HuH-7.5 (cell line): ENCODE results near the gene SOX10.

Source experiments
- DNase-seq: peaks from one replicate; pipeline ENCODE4 v3.0.0; 2011; ENCODE audit warnings: low spot score

The SOX10 gene

GRCh38 chr22:37983860-37984791, at the start of gene SOX10:
TSS of gene SOX10 (minus strand) at chr22:37984555. CDS start at chr22:37983784, 771 bp downstream.
- no peak for DNase-seq

GRCh38 chr22:38033522-38034277, 49.3 kb upstream of the SOX10 start:
- no peak for DNase-seq

- peak; percentile 56 for DNase-seq
These were observed 48.5 kb upstream of the SOX10 start for GRCh38 chr22:38032681-38033521.

GRCh38 chr22:38031491-38031890, 47.1 kb upstream of the SOX10 start:
- DNase-seq, result no peak

- no peak for DNase-seq
These were observed 46.2 kb upstream of the SOX10 start for GRCh38 chr22:38030311-38031133.

GRCh38 chr22:38029901-38030300, 45.5 kb upstream of the SOX10 start:
- no peak for DNase-seq

GRCh38 chr22:38029370-38029769, 45.0 kb upstream of the SOX10 start:
- DNase-seq, result no peak

GRCh38 chr22:38028344-38029130, 44.2 kb upstream of the SOX10 start:
- no peak for DNase-seq

- DNase-seq, result no peak
These were observed 43.1 kb upstream of the SOX10 start for GRCh38 chr22:38027487-38027886.

- no peak for DNase-seq
These were observed 42.1 kb upstream of the SOX10 start for GRCh38 chr22:38026130-38027111.

- DNase-seq, result no peak
These were observed 41.2 kb upstream of the SOX10 start for GRCh38 chr22:38025514-38025913.

- no peak for DNase-seq
These were observed 38.7 kb upstream of the SOX10 start for GRCh38 chr22:38023045-38023444.

- no peak for DNase-seq
These were observed 36.9 kb upstream of the SOX10 start for GRCh38 chr22:38021206-38021605.

- no peak for DNase-seq
These were observed 34.8 kb upstream of the SOX10 start for GRCh38 chr22:38018938-38019827.

- no peak for DNase-seq
These were observed 33.9 kb upstream of the SOX10 start for GRCh38 chr22:38017939-38018885.

- DNase-seq, result no peak
These were observed 33.0 kb upstream of the SOX10 start for GRCh38 chr22:38017272-38017920.
